MM.1S (cell line): ENCODE results near the gene RAB44.

ENCODE experiments used
- DNase-seq: peaks from one replicate; pipeline ENCODE4 v3.0.0-alpha.2; 2015
- H2AFZ ChIP-seq: fragments of 300-600 bp; sonication (generic); 2 replicates; pipeline ENCODE4 v1.6.0; 2016; ENCODE audit warnings: antibody characterized with exemption, low read length
- H3F3A ChIP-seq: fragments of 300-600 bp; sonication (generic); 2 replicates; pipeline ENCODE4 v1.6.1; 2016; ENCODE audit warnings: mild to moderate bottlenecking, antibody characterized with exemption, low read length, moderate library complexity, mixed read lengths; ENCODE audit not compliant: insufficient read depth
- H3K27ac ChIP-seq: fragments of 300-600 bp; sonication (generic); 2 replicates; pipeline ENCODE4 v1.5.1; 2016; ENCODE audit warnings: mild to moderate bottlenecking, low read length
- H3K27me3 ChIP-seq: fragments of 300-600 bp; sonication (generic); replicated peaks from 2 replicates; pipeline ENCODE4 v1.6.0; 2016; ENCODE audit warnings: low read length; ENCODE audit not compliant: insufficient read depth
- H3K36me3 ChIP-seq: fragments of 300-600 bp; sonication (generic); replicated peaks from 2 replicates; pipeline ENCODE4 v1.6.1; 2016; ENCODE audit warnings: mild to moderate bottlenecking, low read length, mixed read lengths; ENCODE audit not compliant: insufficient read depth
- H3K4me1 ChIP-seq: fragments of 300-600 bp; sonication (generic); 2 replicates; pipeline ENCODE4 v1.6.1; 2016; ENCODE audit warnings: low read length, mixed read lengths
- H3K4me2 ChIP-seq: fragments of 300-600 bp; sonication (generic); 2 replicates; pipeline ENCODE4 v1.6.0; 2016; ENCODE audit warnings: low read depth, low read length
- H3K4me3 ChIP-seq: fragments of 300-600 bp; sonication (generic); 2 replicates; pipeline ENCODE4 v1.5.1; 2016; ENCODE audit warnings: low read length, mixed read lengths
- H3K79me2 ChIP-seq: fragments of 300-600 bp; sonication (generic); 2 replicates; pipeline ENCODE4 v1.6.1; 2016; ENCODE audit warnings: mixed run types, low read length, mixed read lengths
- H3K9ac ChIP-seq: fragments of 300-600 bp; sonication (generic); 2 replicates; pipeline ENCODE4 v1.6.1; 2016; ENCODE audit warnings: low read length, mixed read lengths
- H3K9me2 ChIP-seq: fragments of 300-600 bp; sonication (generic); replicated peaks from 2 replicates; pipeline ENCODE4 v1.6.1; 2016; ENCODE audit warnings: mild to moderate bottlenecking, low read length, mixed read lengths; ENCODE audit not compliant: insufficient read depth
- H3K9me3 ChIP-seq: fragments of 300-600 bp; sonication (generic); replicated peaks from 2 replicates; pipeline ENCODE4 v1.6.1; 2016; ENCODE audit warnings: mild to moderate bottlenecking, low read length, mixed read lengths; ENCODE audit not compliant: insufficient read depth
- H4K20me1 ChIP-seq: fragments of 300-600 bp; sonication (generic); 2 replicates; pipeline ENCODE4 v1.6.1; 2016; ENCODE audit warnings: mild to moderate bottlenecking, low read length, moderate library complexity, mixed read lengths; ENCODE audit not compliant: insufficient read depth
- CTCF ChIP-seq: fragments of 300-600 bp; sonication (generic); IDR thresholded peaks from 2 replicates; pipeline ENCODE4 v1.5.1; 2016; ENCODE audit warnings: antibody characterized with exemption, low read length, mixed read lengths
- EZH2 ChIP-seq: fragments of 300-600 bp; sonication (generic); optimal IDR thresholded peaks from 2 replicates; pipeline ENCODE3; 2017; ENCODE audit warnings: low read depth, mild to moderate bottlenecking, antibody characterized with exemption, low read length, mixed read lengths
- EZH2phosphoT487 ChIP-seq: fragments of 300-600 bp; sonication (generic); IDR thresholded peaks from 2 replicates; pipeline ENCODE4 v1.6.1; 2018; ENCODE audit warnings: antibody characterized with exemption, low read length

RAB44 gene

GRCh38 chr6:36688063-36688738 is 9.4 kb upstream of the RAB44 start:
- H3K4me3 ChIP-seq = no peak overlapping the region
- H4K20me1 ChIP-seq = no peaks in the 10 kb centered on the region
- no peak for DNase-seq
- H3K27me3 ChIP-seq = no peaks in the 10 kb centered on the region
- H3K9me3 ChIP-seq = no peaks in the 10 kb centered on the region
- H3K79me2 ChIP-seq = peaks cover 16% of the 10 kb centered on the region
- no peak overlapping the region for H3K4me2 ChIP-seq
- H2AFZ ChIP-seq = no peak overlapping the region
- peaks cover 5% of the 10 kb centered on the region for H3K4me1 ChIP-seq
- H3K9me2 ChIP-seq = no peaks in the 10 kb centered on the region
- TF ChIP-seq EZH2phosphoT487 (no peak), EZH2 (no peak), CTCF (no peak)
- no peak overlapping the region for H3K27ac ChIP-seq
- no peak overlapping the region for H3K9ac ChIP-seq
- no peaks in the 10 kb centered on the region for H3K36me3 ChIP-seq
- H3F3A ChIP-seq = peaks cover 1% of the 10 kb centered on the region; the same call in 1 of the 2 replicates

- no peaks in the 10 kb centered on the region for H3K36me3 ChIP-seq
Measured at GRCh38 chr6:36688739-36689075, 8.9 kb upstream of the RAB44 start.

GRCh38 chr6:36691011-36691410 is 6.6 kb upstream of the RAB44 start:
- Histone ChIP-seq H3K4me2 (no peak overlapping the region), H3K36me3 (no peaks in the 10 kb centered on the region), H3F3A (no peaks in the 10 kb centered on the region), H3K9me2 (no peaks in the 10 kb centered on the region), H3K4me1 (no peaks in the 10 kb centered on the region), H3K79me2 (no peaks in the 10 kb centered on the region), H2AFZ (no peak overlapping the region), H3K9me3 (no peaks in the 10 kb centered on the region), H3K4me3 (no peak overlapping the region), H4K20me1 (no peaks in the 10 kb centered on the region), H3K27ac (no peak overlapping the region), H3K27me3 (no peaks in the 10 kb centered on the region), H3K9ac (no peak overlapping the region)
- no peak for DNase-seq
- TF ChIP-seq EZH2 (no peak), EZH2phosphoT487 (no peak), CTCF (no peak)

More at GRCh38 chr6:36688739-36689075, 8.9 kb upstream of the RAB44 start:
- no peak for DNase-seq
- Histone ChIP-seq H3K9ac (no peak overlapping the region), H3K4me2 (no peak overlapping the region), H3K27me3 (no peaks in the 10 kb centered on the region), H3F3A (no peaks in the 10 kb centered on the region), H3K9me2 (no peaks in the 10 kb centered on the region), H4K20me1 (no peaks in the 10 kb centered on the region), H3K9me3 (no peaks in the 10 kb centered on the region), H2AFZ (no peak overlapping the region), H3K4me3 (no peak overlapping the region), H3K4me1 (no peaks in the 10 kb centered on the region; the same call in 1 of the 2 replicates), H3K27ac (no peak overlapping the region), H3K79me2 (peaks cover 10% of the 10 kb centered on the region)
- TF ChIP-seq CTCF (no peak), EZH2 (no peak), EZH2phosphoT487 (no peak)
